ENCODE data around the gene CPTP.

- TF ChIP-seq CTCF (IDR thresholded peaks at IDR 0.05; ENCODE audit: low read depth, low read length, poor library complexity, severe bottlenecking) (no peak), EZH2phosphoT487 (IDR thresholded peaks at IDR 0.05; ENCODE audit: borderline replicate concordance, low read length) (no peak)
These were observed 34.0 kb downstream of the CPTP start, which contains the start of gene MXRA8 for GRCh38 chr1:1358433-1359271.

Measured in DOHH2 (cell line).